ENCODE data around the gene MTCL1. TPM values are rescaled to one million over a fixed set of nuclear protein-coding genes. Genes with fewer than 3 reads are reported as not detected.

The MTCL1 gene
- total RNA-seq, 1 experiment from 2014 or later = 22.7 TPM

GRCh38 chr18:8734496-8734895 lies 29.1 kb downstream of the MTCL1 start:
- H3K79me2 ChIP-seq (ENCODE audit: insufficient read depth, low read length) = peaks cover 17% of the 10 kb centered on the region
- H3K27ac ChIP-seq (ENCODE audit: low read depth, low read length) = no peak overlapping the region
- H3K36me3 ChIP-seq (ENCODE audit: control insufficient read depth in 1 of 2, insufficient read depth in 2 of 2, low read length in 2 of 2) = no peaks in the 10 kb centered on the region
- ChIA-PET RAD21 (ENCODE audit: low non-redundant PET in 1 of 2, low total read pairs in 2 of 2, uncharacterized antibody in 2 of 2, unreplicated experiment in 2 of 2) (no interaction called here), POLR2A (no interaction called here), CTCF (no interaction called here)
- H3K27me3 ChIP-seq (ENCODE audit: insufficient read depth, low read length) = no peaks in the 10 kb centered on the region
- no peak overlapping the region for H3K4me2 ChIP-seq (ENCODE audit: low read length)
- H3K9ac ChIP-seq (ENCODE audit: low read length) = no peak overlapping the region
- intact Hi-C loops (cut with micrococcal nuclease) = no loop called here
- H3K4me1 ChIP-seq (ENCODE audit: control insufficient read depth in 1 of 2, insufficient read depth in 2 of 2, low read length in 2 of 2) = peaks cover 25 to 28% of the 10 kb centered on the region in 2 experiments
- H3K9me2 ChIP-seq (ENCODE audit: insufficient read depth) = no peaks in the 10 kb centered on the region
- no peaks in the 10 kb centered on the region for H3K9me3 ChIP-seq (ENCODE audit: control insufficient read depth in 1 of 2, insufficient read depth in 1 of 2, low read depth in 1 of 2, low read length in 2 of 2)
- no peak for TF ChIP-seq REST (IDR thresholded peaks at IDR 0.05; ENCODE audit: low read depth)
- TF ChIP-seq ATF3 (IDR thresholded peaks at IDR 0.05) = no peak
- TF ChIP-seq, protein P1, sequence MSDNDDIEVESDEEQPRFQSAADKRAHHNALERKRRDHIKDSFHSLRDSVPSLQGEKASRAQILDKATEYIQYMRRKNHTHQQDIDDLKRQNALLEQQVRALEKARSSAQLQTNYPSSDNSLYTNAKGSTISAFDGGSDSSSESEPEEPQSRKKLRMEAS (IDR thresholded peaks at IDR 0.05) = no peak
- TF ChIP-seq EGR1 (IDR thresholded peaks at IDR 0.05; ENCODE audit: low read depth) = no peak
- TF ChIP-seq SRF (IDR thresholded peaks at IDR 0.05; ENCODE audit: low read depth) = no peak
- no peak for TF ChIP-seq POLR2A (IDR thresholded peaks at IDR 0.05; ENCODE audit: borderline replicate concordance, extremely low read depth, insufficient read depth, insufficient read length)
- TF ChIP-seq TCF7L2 (IDR thresholded peaks at IDR 0.05; ENCODE audit: borderline replicate concordance, extremely low read depth, insufficient read depth, insufficient read length) = no peak
- TF ChIP-seq ELF1 (IDR thresholded peaks at IDR 0.05; ENCODE audit: borderline replicate concordance, low read depth) = no peak
- TF ChIP-seq CEBPB (IDR thresholded peaks at IDR 0.05; ENCODE audit: low read depth) = no peak
- no peak for TF ChIP-seq CBX3 (IDR thresholded peaks at IDR 0.05; ENCODE audit: low read depth)
- TF ChIP-seq, protein P2, sequence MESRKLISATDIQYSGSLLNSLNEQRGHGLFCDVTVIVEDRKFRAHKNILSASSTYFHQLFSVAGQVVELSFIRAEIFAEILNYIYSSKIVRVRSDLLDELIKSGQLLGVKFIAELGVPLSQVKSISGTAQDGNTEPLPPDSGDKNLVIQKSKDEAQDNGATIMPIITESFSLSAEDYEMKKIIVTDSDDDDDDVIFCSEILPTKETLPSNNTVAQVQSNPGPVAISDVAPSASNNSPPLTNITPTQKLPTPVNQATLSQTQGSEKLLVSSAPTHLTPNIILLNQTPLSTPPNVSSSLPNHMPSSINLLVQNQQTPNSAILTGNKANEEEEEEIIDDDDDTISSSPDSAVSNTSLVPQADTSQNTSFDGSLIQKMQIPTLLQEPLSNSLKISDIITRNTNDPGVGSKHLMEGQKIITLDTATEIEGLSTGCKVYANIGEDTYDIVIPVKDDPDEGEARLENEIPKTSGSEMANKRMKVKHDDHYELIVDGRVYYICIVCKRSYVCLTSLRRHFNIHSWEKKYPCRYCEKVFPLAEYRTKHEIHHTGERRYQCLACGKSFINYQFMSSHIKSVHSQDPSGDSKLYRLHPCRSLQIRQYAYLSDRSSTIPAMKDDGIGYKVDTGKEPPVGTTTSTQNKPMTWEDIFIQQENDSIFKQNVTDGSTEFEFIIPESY (IDR thresholded peaks at IDR 0.05; ENCODE audit: extremely low read depth, insufficient replicate concordance, low read length) = no peak
- TF ChIP-seq ZNF274 (IDR thresholded peaks at IDR 0.05; ENCODE audit: low read depth, low read length) = no peak
- H4K20me1 ChIP-seq (ENCODE audit: insufficient read depth) = no peaks in the 10 kb centered on the region
- no peak overlapping the region for H3K4me3 ChIP-seq (replicated peaks in 1 of 2; ENCODE audit: low read depth in 1 of 2, low read length in 2 of 2)
- ATAC-seq (no peak), DNase-seq (ENCODE audit: low read depth, low spot score) (no peak)
- BruUV-seq (replicated peaks) = no TSS peak
- H2AFZ ChIP-seq (ENCODE audit: low read depth, low read length, poor library complexity, severe bottlenecking) = no peak overlapping the region

Data from HCT116 (cell line).